Epithelial cell of prostate (primary cell): ENCODE results near the gene KCNMA1.

Experiments
- DNase-seq: peaks from one replicate; pipeline ENCODE4 v3.0.0-alpha.2; 2011; ENCODE audit warnings: low read depth, low spot score
- H3K27ac ChIP-seq: fragments of 450-650 bp; 2 replicates; pipeline ENCODE4 v1.5.1; 2017; ENCODE audit warnings: mild to moderate bottlenecking

Gene KCNMA1

GRCh38 chr10:77566236-77566635, 71.4 kb downstream of the KCNMA1 start:
- H3K27ac ChIP-seq = no peak overlapping the region
- no peak for DNase-seq

- DNase-seq = no peak
- no peak overlapping the region for H3K27ac ChIP-seq
These were observed 72.0 kb downstream of the KCNMA1 start for GRCh38 chr10:77565590-77566023.

DNA sequence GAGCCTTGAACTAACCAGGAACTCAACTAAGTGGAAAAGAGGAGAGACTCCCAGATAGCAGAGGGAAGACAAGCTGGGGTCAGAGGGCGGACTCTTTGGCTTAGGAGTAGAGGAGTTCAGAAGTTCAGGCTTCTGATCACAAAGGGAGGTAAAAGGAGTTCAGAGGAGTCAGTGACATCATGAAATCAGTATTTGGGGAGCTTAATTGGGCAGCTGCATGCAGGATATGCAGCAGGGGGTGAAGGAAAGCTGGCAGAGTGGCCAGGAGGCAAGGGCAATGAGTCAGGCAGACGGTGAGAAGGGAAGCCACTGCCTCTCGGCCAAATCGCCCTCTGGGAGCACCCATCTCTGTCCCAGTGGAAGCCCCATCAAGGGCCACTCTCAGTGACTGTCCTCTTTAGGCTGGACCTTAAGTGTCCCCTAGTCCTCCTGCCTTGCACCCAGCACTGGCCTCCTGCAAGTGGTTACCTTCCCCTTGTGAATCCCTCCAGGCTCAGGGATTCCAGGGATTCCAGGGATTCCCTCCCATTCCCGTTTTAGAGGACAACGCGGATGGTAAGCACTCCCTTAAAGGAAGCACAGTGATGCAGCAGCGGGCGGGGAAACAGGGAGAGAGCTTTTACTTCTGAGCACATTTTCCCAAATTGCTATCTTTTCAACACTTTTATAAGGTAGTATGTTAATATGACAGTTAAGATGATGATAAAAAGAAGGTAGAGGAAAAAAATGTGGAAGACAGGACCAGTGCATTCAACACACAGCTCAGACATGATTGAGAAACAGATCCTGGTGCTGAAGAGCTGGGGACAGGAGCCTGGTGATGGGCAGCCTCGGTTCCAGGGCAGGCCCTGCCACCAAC, 72.6 kb downstream of the KCNMA1 start:
- no peak for DNase-seq
- no peak overlapping the region for H3K27ac ChIP-seq

- H3K27ac ChIP-seq = no peak overlapping the region
- no peak for DNase-seq
These were observed 73.9 kb downstream of the KCNMA1 start for GRCh38 chr10:77563638-77564270.

DNA sequence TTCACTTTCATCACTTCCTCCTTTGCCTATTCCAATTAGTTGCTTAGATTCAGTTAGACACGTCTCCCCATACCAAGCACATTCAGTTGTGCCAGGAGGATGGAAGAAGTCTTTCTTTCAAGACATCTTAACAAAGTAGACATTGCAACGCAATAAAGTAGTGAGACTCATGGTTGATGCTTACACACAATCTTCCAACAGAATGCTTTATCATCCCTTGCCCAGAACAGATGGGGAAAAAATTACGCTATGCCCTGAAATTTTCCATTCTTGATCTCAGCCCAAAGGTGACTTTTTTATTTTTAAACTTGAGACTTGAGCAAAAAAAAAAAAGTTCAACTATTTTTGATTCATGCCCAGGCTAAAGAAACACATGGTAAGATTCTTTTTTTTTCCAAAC, 74.9 kb downstream of the KCNMA1 start:
- DNase-seq = no peak
- H3K27ac ChIP-seq = no peak overlapping the region

DNA sequence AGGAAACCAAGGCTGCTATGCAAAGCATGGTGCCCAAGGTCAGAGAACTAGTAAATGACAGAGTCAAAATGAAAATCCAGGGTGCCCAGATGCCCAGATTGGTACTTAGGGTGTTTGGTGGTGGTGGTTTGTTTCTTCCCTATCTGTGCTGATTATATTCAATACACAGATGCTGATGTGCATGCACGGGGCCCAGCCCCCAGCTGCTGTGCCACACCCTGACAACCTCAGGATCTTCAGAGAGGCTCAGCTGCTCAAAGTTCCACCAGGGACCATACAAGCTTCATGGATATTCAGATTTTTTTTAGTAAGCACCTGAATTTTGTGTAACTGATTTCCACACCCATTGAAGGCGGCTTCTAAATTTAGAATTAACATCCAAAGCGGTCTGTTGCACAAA, 75.6 kb downstream of the KCNMA1 start:
- H3K27ac ChIP-seq = no peak overlapping the region
- DNase-seq = no peak

DNA sequence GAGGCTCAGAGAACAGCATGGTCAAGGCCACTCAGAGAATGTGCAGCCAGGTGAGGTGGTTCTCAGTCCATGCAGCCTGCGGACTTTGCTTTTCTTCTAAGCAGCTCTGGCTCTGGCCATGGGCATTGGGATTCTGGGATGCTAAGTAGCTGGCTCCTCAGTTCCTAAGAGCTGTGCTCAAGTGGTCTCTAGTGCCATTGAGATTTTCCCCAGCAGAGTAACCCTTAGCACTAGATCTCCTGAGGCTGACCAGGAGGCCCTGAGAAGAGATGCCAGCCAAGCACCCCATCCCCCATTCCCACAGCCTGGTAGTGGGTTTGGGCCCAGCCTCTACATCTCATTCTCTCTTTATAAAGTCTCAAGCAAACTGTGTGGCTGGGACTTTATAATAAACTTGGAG, 77.1 kb downstream of the KCNMA1 start:
- H3K27ac ChIP-seq = no peak overlapping the region
- DNase-seq = no peak

DNA sequence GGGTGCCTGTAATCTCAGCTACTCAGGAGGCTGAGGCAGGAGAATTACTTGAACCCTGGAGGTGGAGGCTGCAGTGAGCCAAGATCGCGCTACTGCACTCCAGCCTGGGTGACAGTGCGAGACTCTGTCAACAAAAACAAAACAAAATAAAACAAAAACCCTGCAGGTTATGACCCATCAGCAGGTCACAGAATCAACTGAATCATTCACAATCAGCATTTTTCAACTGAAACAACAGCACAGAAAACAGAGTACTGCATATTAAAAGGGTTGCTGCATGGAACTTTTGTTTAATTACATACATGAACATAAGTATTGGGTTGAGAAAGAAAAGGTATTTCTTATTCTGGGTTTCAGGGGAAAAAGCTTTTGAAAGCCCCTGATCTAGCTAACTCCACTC, 77.6 kb downstream of the KCNMA1 start:
- DNase-seq = no peak
- H3K27ac ChIP-seq = no peak overlapping the region

DNA sequence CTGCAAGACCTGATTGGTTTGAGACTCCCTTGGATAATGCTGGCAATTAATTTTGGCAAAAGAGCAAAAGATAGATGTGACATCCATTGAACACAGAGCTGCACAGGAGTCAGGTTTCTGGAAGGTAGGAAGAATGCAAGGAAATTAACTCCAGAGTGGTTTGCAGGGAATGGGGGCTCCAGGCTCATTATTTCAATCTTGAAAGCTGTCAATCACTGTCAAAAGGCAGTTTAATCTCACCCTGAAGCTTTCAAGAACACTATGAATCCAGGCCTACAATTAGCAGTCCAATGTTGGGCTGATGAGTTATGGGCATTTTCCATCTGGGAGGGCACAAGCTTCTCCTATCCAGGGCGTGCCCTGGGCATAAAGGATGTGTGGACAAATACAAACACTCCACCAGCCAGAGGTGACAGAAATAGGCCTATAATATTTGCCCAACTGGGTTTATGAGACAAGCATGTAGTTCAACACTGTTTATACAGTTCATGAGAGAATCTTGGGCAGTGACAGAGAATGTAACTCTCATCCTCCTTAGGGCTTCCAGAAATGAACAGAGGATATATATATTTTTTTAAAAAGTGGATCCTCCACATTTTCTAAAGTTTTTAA, 80.5 kb downstream of the KCNMA1 start:
- H3K27ac ChIP-seq = no peak overlapping the region
- no peak for DNase-seq

- no peak overlapping the region for H3K27ac ChIP-seq
- DNase-seq = no peak
These were observed 81.9 kb downstream of the KCNMA1 start for GRCh38 chr10:77555591-77556212.

GRCh38 chr10:77554996-77555397, 82.6 kb downstream of the KCNMA1 start:
- no peak for DNase-seq

DNA sequence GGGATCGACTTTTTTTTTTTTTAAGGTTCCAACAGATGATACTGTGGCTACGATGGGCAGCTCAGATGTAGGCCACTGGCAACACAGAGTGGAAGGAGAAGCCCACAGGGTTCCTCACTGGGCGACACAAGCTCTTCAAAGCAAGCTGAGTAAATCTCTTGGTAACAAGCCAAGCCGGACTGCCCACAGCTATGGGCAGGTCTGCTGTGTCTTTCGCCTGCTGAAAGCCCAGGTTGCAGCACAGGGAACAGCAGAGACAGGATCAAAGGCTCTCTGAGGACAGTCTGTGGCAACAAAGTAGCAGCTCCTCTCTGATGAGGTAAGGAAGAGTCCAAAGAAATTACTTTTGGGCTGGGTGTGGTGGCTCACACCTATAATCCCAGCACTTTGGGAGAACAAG, 83.6 kb downstream of the KCNMA1 start:
- no peak for DNase-seq
- H3K27ac ChIP-seq = no peak overlapping the region

More at GRCh38 chr10:77554996-77555397, 82.6 kb downstream of the KCNMA1 start:
- H3K27ac ChIP-seq = no peak overlapping the region

DNA sequence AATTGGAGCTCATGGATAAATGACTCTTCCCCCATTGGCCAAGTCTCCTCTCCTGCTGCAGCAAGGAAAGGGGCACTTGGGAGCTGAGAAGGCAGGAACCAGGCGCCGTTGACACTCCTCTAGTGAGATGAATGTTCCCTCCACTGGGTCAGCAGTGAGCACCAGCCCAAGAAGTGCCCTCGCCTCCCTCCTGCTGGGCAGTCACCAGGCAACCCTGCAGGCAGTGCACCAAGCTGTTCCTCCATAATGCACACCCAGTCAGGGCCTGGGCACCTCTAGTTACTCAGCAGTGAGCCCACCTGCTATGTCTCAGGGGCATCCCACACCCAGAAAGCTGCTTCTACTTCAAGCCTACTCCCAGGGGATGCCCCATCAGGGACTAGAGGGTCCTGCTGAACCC, 84.3 kb downstream of the KCNMA1 start:
- no peak for DNase-seq
- H3K27ac ChIP-seq = no peak overlapping the region

DNA sequence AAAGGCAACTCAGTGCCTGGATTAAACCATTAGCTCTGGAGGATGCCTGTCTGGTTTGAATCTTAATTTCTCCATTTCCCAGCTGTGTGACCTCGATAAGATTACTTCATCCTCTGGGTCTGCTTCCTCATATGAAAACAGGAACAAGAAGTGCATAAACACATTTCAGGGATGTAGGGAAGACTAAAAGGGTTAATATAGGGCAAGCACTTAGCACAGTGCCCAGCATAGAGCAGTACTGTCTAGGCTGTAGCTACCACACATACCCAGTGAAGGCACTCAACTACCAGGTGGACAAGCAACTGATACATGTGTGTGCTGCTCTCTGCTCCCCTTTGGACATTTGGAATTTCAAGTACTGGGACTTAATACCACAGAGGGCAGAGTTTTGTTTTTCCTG, 85.4 kb downstream of the KCNMA1 start:
- no peak overlapping the region for H3K27ac ChIP-seq
- DNase-seq = no peak

DNA sequence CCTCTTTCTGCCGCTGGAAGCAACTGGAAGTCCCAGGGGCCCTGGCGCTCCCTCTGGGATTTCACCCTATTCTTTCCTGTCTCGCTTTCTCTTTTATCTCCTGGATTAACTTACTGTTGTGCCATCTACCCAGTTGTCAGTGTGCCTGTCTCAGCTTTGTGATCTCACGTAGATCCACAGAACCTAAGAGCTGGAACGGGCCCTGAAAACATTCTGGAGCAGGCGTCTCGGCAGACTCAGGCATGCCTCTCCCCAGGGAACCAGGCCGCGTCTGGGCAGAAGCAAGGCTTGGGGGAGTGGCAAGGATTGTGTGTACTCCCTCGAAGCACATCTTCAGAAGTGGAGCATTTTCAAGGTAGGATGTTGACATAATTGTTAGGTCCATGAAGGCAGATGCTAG, 87.2 kb downstream of the KCNMA1 start:
- DNase-seq = no peak

DNA sequence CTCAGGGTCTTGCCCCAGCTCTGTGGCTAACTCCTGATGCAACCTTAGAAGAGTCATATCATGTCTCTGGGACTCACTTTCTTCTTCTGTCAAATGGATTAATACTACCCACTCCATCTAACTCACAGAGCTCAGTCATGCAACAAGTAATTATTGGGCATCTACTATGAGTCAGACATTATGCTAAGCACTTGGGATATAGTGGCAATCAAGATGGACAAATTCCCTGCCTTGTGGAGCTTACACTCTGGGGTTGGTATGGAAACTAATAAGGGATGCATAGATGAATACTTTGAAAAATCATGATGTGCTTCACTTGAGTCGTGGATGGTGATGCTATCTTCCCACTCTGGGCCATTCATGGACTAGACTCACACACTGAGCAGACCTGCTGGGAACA, 88.9 kb downstream of the KCNMA1 start:
- no peak overlapping the region for H3K27ac ChIP-seq
- no peak for DNase-seq

More for the DNA sequence above, 87.2 kb downstream of the KCNMA1 start:
- H3K27ac ChIP-seq = no peak overlapping the region

GRCh38 chr10:77548157-77548556, 89.5 kb downstream of the KCNMA1 start:
- H3K27ac ChIP-seq = no peak overlapping the region

DNA sequence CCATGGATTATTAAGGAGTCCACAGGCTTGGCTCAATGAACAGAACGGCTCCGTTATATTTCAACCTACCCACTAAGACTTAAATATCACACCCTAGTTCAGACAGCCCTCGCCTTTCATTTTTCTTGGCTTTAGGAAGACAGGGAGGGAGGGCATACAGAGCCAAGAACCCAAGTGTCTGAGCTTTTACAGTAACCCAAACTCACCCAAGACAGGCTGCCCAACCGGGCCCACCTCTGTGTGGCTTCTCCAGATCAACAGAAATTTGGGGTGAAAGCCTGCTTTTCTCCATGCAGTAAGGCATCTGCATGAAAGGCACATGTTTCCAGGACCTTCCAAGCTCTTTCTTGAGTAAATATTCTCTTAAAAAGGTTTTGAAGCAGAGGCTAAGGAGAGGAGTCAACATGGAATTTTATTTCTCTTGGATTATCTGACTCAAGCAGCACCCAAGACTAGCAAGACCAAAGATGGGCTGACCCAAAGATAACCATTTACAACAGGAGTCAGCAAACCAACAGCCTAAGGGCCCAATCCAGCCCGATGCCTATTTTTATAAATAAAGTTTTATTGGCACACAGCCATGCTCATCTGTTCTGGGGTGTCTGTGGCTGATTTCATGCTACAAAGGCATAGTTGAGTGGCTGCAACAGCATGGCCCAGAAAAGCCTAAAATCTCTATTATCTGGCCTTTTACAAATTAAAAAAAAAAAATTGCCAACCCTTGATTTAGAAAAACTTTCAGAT, 90.1 kb downstream of the KCNMA1 start:
- no peak overlapping the region for H3K27ac ChIP-seq
- no peak for DNase-seq

More at GRCh38 chr10:77548157-77548556, 89.5 kb downstream of the KCNMA1 start:
- no peak for DNase-seq

GRCh38 chr10:77546042-77546441, 91.6 kb downstream of the KCNMA1 start:
- H3K27ac ChIP-seq = no peak overlapping the region
- DNase-seq = no peak

GRCh38 chr10:77545585-77545984, 92.0 kb downstream of the KCNMA1 start:
- DNase-seq = no peak
- no peak overlapping the region for H3K27ac ChIP-seq
